ENCODE results near the gene PEX14.

Gene PEX14

GRCh38 chr1:10440794-10441193 lies 34.0 kb upstream of the PEX14 start:
- no peak for DNase-seq (ENCODE audit: low read depth)
- in situ Hi-C loops (cut with HindIII; ENCODE audit: low sequenced_read_pairs): no loop called here
- TF ChIP-seq CTCF (IDR thresholded peaks at IDR 0.05; ENCODE audit: low read depth, low read length, missing control alignments): no peak
- no peak overlapping the region for H3K4me3 ChIP-seq (ENCODE audit: low read depth, low read length)

- TF ChIP-seq CTCF (IDR thresholded peaks at IDR 0.05; ENCODE audit: low read depth, low read length, missing control alignments): no peak
- in situ Hi-C loops (cut with HindIII; ENCODE audit: low sequenced_read_pairs): no loop called here
- H3K4me3 ChIP-seq (ENCODE audit: low read depth, low read length): no peak overlapping the region
- no peak for DNase-seq (ENCODE audit: low read depth)
Measured at GRCh38 chr1:10444248-10444647, 30.5 kb upstream of the PEX14 start.

GRCh38 chr1:10444795-10445397 lies 29.9 kb upstream of the PEX14 start:
- in situ Hi-C loops (cut with HindIII; ENCODE audit: low sequenced_read_pairs): no loop called here
- no peak for DNase-seq (ENCODE audit: low read depth)
- TF ChIP-seq CTCF (IDR thresholded peaks at IDR 0.05; ENCODE audit: low read depth, low read length, missing control alignments): no peak
- no peak overlapping the region for H3K4me3 ChIP-seq (ENCODE audit: low read depth, low read length)

- in situ Hi-C loops (cut with HindIII; ENCODE audit: low sequenced_read_pairs): no loop called here
- no peak overlapping the region for H3K4me3 ChIP-seq (ENCODE audit: low read depth, low read length)
- DNase-seq (ENCODE audit: low read depth): no peak
- no peak for TF ChIP-seq CTCF (IDR thresholded peaks at IDR 0.05; ENCODE audit: low read depth, low read length, missing control alignments)
Measured at GRCh38 chr1:10446790-10447422, 27.8 kb upstream of the PEX14 start.

- in situ Hi-C loops (cut with HindIII; ENCODE audit: low sequenced_read_pairs): no loop called here
- DNase-seq (ENCODE audit: low read depth): no peak
- no peak within 1 kb of the TSS for H3K4me3 ChIP-seq (ENCODE audit: low read depth, low read length)
- no peak for TF ChIP-seq CTCF (IDR thresholded peaks at IDR 0.05; ENCODE audit: low read depth, low read length, missing control alignments)
Measured at GRCh38 chr1:10449751-10450150, 25.0 kb upstream of the PEX14 start, which contains the start of gene CORT. Gene CORT (plus strand): TSS chr1:10450031. CDS start chr1:10450224, 193 bp downstream.

GRCh38 chr1:10450156-10450814 lies 24.5 kb upstream of the PEX14 start:
- no peak for DNase-seq (ENCODE audit: low read depth)
- in situ Hi-C loops (cut with HindIII; ENCODE audit: low sequenced_read_pairs): no loop called here
- no peak overlapping the region for H3K4me3 ChIP-seq (ENCODE audit: low read depth, low read length)
- no peak for TF ChIP-seq CTCF (IDR thresholded peaks at IDR 0.05; ENCODE audit: low read depth, low read length, missing control alignments)
